WTC11 (cell line): ENCODE data around the gene SLC39A5. TPM values are rescaled to one million over a fixed set of nuclear protein-coding genes. Genes with fewer than 3 reads are reported as not detected.
"Not testable (repeated sequence)": the region's sequence is repeated elsewhere in the genome, so short reads cannot be mapped to it uniquely, and the experiment has no call there.

Experiments
- ATAC-seq: fragments of 200-7000 bp; cut with Tn5 transposase; 2 replicates; pipeline ENCODE4 v1.10.0; 2021; ENCODE audit warnings: mild to moderate bottlenecking, moderate library complexity
- CTCF ChIA-PET: fragments of 300-600 bp; sonication (Branson Sonifier 250); formaldehyde crosslinking; loops from one replicate; lab custom pipeline; 2021; ENCODE audit warnings: antibody characterized with exemption; lab: Charles Lee
- POLR2A ChIA-PET: fragments of 350-600 bp; sonication (Branson Sonifier 250); formaldehyde crosslinking; loops from one replicate; lab custom pipeline; 2021; ENCODE audit warnings: antibody characterized with exemption; lab: Charles Lee
- DNase-seq: peaks from one replicate; pipeline ENCODE4 v3.0.0; 2021; ENCODE audit warnings: low spot score
- H3K27ac Mint-ChIP-seq: 2 replicates; pipeline ENCODE4 v1.8.0; 2021; ENCODE audit warnings: mixed read lengths
- H3K27me3 Mint-ChIP-seq: 2 replicates; pipeline ENCODE4 v1.8.0; 2021; ENCODE audit warnings: low read depth, mild to moderate bottlenecking, moderate library complexity, mixed read lengths
- H3K36me3 Mint-ChIP-seq: 2 replicates; pipeline ENCODE4 v1.8.0; 2021; ENCODE audit warnings: mixed read lengths
- H3K4me1 Mint-ChIP-seq: 2 replicates; pipeline ENCODE4 v1.8.0; 2022; ENCODE audit warnings: mixed read lengths
- H3K4me3 Mint-ChIP-seq: 2 replicates; pipeline ENCODE4 v1.8.0; 2021; ENCODE audit warnings: mild to moderate bottlenecking, moderate library complexity, mixed read lengths
- H3K9me3 Mint-ChIP-seq: 2 replicates; pipeline ENCODE4 v1.8.0; 2021; ENCODE audit warnings: mixed read lengths
- CREB1 ChIP-seq: sonication (generic); formaldehyde crosslinking; IDR thresholded peaks from 2 replicates; pipeline ENCODE4 v1.8.0; 2023; ENCODE audit warnings: mild to moderate bottlenecking, missing genetic modification reagents
- ESRRA ChIP-seq: sonication (generic); formaldehyde crosslinking; IDR thresholded peaks from 2 replicates; pipeline ENCODE4 v1.8.1; 2022; ENCODE audit warnings: mild to moderate bottlenecking, missing genetic modification reagents, borderline replicate concordance
- GTF2I ChIP-seq: fragments of 250-450 bp; sonication (Bioruptor Pico); conservative IDR thresholded peaks from 2 replicates; pipeline ENCODE4 v1.4.0; 2021; ENCODE audit warnings: mild to moderate bottlenecking
- JAZF1 ChIP-seq: fragments of 250-450 bp; sonication (Bioruptor Pico); IDR thresholded peaks from 2 replicates; pipeline ENCODE4 v1.9.0; 2021; ENCODE audit warnings: moderate library complexity, mild to moderate bottlenecking, inconsistent platforms
- JUN ChIP-seq: sonication (generic); formaldehyde crosslinking; IDR thresholded peaks from 2 replicates; pipeline ENCODE4 v1.8.0; 2023; ENCODE audit warnings: mild to moderate bottlenecking, missing genetic modification reagents
- NR3C1 ChIP-seq: sonication (generic); formaldehyde crosslinking; conservative IDR thresholded peaks from 2 replicates; pipeline ENCODE4 v1.8.1; 2023; ENCODE audit warnings: low read depth, mild to moderate bottlenecking, missing genetic modification reagents
- TCF7 ChIP-seq: sonication (generic); formaldehyde crosslinking; IDR thresholded peaks from 2 replicates; pipeline ENCODE4 v1.8.0; 2022; ENCODE audit warnings: mild to moderate bottlenecking, low read depth, missing genetic modification reagents, moderate library complexity
- ZNF232 ChIP-seq: sonication (generic); formaldehyde crosslinking; IDR thresholded peaks from 2 replicates; pipeline ENCODE4 v1.8.0; 2022; ENCODE audit warnings: mild to moderate bottlenecking, missing genetic modification reagents
- ZNF423 ChIP-seq: fragments of 250-450 bp; sonication (Bioruptor Pico); IDR thresholded peaks from 2 replicates; pipeline ENCODE4 v2.1.2; 2022; ENCODE audit warnings: mild to moderate bottlenecking, moderate library complexity
- total RNA-seq: library from RNA; stranded (reverse); gene quantifications from 3 replicates; pipeline ENCODE4 v1.2.3, GENCODE V29; 2021
- TF ChIP-seq, protein P1 (sequence below): sonication (generic); formaldehyde crosslinking; IDR thresholded peaks from 2 replicates; pipeline ENCODE4 v1.8.1; 2022; ENCODE audit warnings: mild to moderate bottlenecking, moderate library complexity, missing genetic modification reagents
- TF ChIP-seq, protein P2 (sequence below): sonication (generic); formaldehyde crosslinking; IDR thresholded peaks from 2 replicates; pipeline ENCODE4 v1.8.1; 2023; ENCODE audit warnings: mild to moderate bottlenecking, missing genetic modification reagents, moderate library complexity
- TF ChIP-seq, protein P3 (sequence below): sonication (generic); formaldehyde crosslinking; IDR thresholded peaks from 2 replicates; pipeline ENCODE4 v1.8.0; 2022; ENCODE audit warnings: mild to moderate bottlenecking, missing genetic modification reagents
- TF ChIP-seq, protein P4 (sequence below): fragments of 250-450 bp; sonication (Bioruptor Pico); IDR thresholded peaks from 2 replicates; pipeline ENCODE4 v1.8.0; 2021; ENCODE audit warnings: mild to moderate bottlenecking

SLC39A5 gene
- total RNA-seq, 1 experiment from 2014 or later: 0.26 TPM

DNA sequence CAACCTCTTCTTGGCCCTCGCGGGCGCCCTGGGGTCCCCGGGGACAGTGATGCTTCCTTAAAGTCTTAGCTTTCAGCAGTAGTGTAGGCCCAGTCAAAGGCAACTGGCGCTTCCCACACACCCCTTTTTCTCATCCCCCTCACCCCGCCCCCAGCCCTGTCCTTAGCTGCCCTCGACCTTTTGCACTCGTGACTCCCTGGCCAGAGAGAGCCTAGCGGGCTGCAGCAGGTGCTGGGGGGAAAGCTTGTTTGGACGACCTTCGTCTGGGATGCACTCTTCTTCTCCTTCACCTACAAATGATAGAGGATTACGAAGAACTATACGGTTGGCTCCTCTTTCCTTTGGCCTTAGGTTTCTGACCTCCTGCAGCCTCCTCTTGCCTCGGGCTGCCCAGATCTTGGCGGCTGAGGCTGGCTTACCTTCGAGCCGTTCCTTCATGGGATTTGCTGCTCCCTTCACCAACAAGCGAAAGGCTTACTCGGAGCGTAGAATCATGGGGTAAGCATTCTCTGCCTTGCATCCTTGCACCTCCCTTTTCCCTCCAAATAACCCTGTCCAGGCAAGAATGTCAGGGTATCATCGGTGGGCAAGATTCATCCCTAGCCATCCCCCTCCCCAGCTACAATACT, 37.7 kb downstream of the SLC39A5 start:
- DNase-seq: peak; percentile 28
- CTCF ChIA-PET: interaction anchor here (0.8 to 3.9 kb wide), 21 partner anchors 8 to 367 kb away, joined by 3 to 66 read pairs (median 5); partner anchors contain the start of genes ANKRD52, CNPY2, ESYT1 and GLS2
- peak; percentile 9 for ATAC-seq
- H3K36me3 Mint-ChIP-seq: peaks cover 27% of the 10 kb centered on the region
- H3K9me3 Mint-ChIP-seq: no peaks in the 10 kb centered on the region
- H3K27me3 Mint-ChIP-seq: no peaks in the 10 kb centered on the region
- H3K4me1 Mint-ChIP-seq: peaks cover 14% of the 10 kb centered on the region
- H3K4me3 Mint-ChIP-seq: peak overlapping the region; percentile 84
- H3K27ac Mint-ChIP-seq: 0 out of 2 replicates have a peak overlapping the region, but pooled peaks have one; percentile 54
- TF ChIP-seq, protein P1, sequence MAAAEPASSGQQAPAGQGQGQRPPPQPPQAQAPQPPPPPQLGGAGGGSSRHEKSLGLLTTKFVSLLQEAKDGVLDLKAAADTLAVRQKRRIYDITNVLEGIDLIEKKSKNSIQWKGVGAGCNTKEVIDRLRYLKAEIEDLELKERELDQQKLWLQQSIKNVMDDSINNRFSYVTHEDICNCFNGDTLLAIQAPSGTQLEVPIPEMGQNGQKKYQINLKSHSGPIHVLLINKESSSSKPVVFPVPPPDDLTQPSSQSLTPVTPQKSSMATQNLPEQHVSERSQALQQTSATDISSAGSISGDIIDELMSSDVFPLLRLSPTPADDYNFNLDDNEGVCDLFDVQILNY (CRISPR knock-in tag): no peak
- TF ChIP-seq ZNF423 (CRISPR knock-in tag): no peak
- TF ChIP-seq, all 79 proteins: peak for 0
- POLR2A ChIA-PET: interaction anchor here (0.8 to 2.4 kb wide), 9 partner anchors 9 to 181 kb away, joined by 3 to 13 read pairs (median 3); partner anchors contain the start of genes ANKRD52, RNF41, SMARCC2 and STAT2

DNA sequence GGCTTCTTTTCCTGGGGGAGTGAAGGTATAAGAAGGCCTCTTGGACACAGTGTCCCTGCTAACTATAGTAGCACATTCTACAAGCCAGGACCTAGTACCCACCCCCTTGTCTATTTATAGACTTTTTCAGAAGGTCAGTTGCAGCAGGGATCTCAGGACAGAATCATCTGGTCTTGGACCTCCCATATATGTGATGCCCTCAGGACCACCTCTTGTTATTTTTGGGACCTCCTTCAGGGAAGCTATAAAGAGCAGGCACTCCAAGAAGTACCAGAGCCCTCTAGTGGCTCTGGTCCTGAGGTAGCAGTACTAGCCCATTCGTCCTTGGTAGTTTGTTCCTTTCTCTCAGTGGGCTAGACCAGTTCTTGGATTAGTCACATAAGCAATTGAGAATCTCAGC, 41.2 kb downstream of the SLC39A5 start:
- TF ChIP-seq TCF7 (CRISPR knock-in tag) (no peak), ZNF232 (no peak), GTF2I (CRISPR knock-in tag) (no peak), JAZF1 (no peak), CREB1 (CRISPR knock-in tag) (no peak), ESRRA (CRISPR knock-in tag) (no peak), JUN (CRISPR knock-in tag) (no peak), NR3C1 (CRISPR knock-in tag) (no peak)
- TF ChIP-seq, protein P1 (CRISPR knock-in tag): no peak
- TF ChIP-seq, protein P2, sequence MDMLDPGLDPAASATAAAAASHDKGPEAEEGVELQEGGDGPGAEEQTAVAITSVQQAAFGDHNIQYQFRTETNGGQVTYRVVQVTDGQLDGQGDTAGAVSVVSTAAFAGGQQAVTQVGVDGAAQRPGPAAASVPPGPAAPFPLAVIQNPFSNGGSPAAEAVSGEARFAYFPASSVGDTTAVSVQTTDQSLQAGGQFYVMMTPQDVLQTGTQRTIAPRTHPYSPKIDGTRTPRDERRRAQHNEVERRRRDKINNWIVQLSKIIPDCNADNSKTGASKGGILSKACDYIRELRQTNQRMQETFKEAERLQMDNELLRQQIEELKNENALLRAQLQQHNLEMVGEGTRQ (CRISPR knock-in tag): no peak
- TF ChIP-seq, protein P3, sequence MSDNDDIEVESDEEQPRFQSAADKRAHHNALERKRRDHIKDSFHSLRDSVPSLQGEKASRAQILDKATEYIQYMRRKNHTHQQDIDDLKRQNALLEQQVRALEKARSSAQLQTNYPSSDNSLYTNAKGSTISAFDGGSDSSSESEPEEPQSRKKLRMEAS (CRISPR knock-in tag): no peak
- TF ChIP-seq, all 79 proteins: peak for 0
- Mint-ChIP-seq H3K4me1 (peaks cover 11% of the 10 kb centered on the region), H3K9me3 (no peaks in the 10 kb centered on the region), H3K4me3 (no peak overlapping the region), H3K27me3 (no peaks in the 10 kb centered on the region), H3K36me3 (peaks cover 52% of the 10 kb centered on the region), H3K27ac (no peak overlapping the region; the same call in 1 of the 2 replicates)
- ATAC-seq: peak; percentile 24
- CTCF ChIA-PET: interaction anchor here (0.6 to 1.2 kb wide), 7 partner anchors 13 to 193 kb away, joined by 3 to 10 read pairs (median 4); partner anchors contain the start of genes ANKRD52, CNPY2, IL23A and SMARCC2
- no peak for DNase-seq
- POLR2A ChIA-PET: no interaction called here

DNA sequence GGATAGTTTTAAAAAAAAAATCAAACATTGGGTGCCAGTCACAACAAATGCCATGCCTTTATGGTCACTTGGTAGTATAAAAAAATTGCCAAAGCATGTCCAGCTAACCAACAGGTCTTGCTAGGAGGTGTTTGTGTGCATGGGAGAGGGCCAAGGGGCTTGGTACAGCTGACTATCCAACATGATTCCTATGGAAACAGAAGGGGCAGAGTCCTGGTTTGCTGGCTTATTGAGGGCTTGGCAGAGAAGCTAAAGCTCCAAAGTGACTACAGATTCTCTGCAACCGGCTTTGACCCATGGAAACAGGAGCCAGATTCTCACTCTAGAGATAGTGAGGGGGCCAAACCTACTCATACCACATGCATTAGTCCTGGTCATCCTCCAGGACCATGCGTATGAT, 42.6 kb downstream of the SLC39A5 start:
- CTCF ChIA-PET, H3K4me1 Mint-ChIP-seq: not testable (repeated sequence)

DNA sequence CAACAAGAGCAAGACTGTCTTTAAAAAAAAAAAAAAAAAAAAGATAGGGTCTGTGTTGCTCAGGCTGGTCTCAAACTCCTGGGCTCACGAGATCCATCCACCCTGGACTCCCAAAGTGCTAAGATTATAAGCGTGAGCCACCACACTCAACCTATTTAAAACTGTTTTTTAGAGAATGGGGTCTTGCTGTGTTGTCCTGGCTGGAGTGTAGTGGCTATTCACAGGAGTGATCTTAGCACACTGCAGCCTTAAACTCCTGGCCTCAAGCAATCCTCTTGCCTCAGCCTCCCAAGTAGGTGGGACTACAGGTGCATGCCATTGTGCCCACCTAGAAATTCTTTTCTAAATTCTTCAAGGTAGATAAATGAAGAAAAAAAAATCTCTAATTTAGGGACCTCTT, 44.4 kb downstream of the SLC39A5 start:
- DNase-seq (no peak), ATAC-seq (no peak)
- ChIA-PET CTCF (interaction anchor here (0.6 kb wide), 1 partner anchor 149 kb away, joined by 5 read pairs; no protein-coding TSS in a partner anchor), POLR2A (no interaction called here)
- Mint-ChIP-seq H3K4me3 (no peak overlapping the region), H3K36me3 (peaks cover 65% of the 10 kb centered on the region), H3K4me1 (no peaks in the 10 kb centered on the region), H3K27ac (no peak overlapping the region), H3K27me3 (no peaks in the 10 kb centered on the region), H3K9me3 (no peaks in the 10 kb centered on the region)
- no peak for TF ChIP-seq ZNF423 (CRISPR knock-in tag)
- TF ChIP-seq, protein P4, sequence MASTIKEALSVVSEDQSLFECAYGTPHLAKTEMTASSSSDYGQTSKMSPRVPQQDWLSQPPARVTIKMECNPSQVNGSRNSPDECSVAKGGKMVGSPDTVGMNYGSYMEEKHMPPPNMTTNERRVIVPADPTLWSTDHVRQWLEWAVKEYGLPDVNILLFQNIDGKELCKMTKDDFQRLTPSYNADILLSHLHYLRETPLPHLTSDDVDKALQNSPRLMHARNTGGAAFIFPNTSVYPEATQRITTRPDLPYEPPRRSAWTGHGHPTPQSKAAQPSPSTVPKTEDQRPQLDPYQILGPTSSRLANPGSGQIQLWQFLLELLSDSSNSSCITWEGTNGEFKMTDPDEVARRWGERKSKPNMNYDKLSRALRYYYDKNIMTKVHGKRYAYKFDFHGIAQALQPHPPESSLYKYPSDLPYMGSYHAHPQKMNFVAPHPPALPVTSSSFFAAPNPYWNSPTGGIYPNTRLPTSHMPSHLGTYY (CRISPR knock-in tag): no peak

More for the DNA sequence above, 42.6 kb downstream of the SLC39A5 start:
- H3K36me3 Mint-ChIP-seq: peaks cover 57% of the 10 kb centered on the region
- H3K9me3 Mint-ChIP-seq, POLR2A ChIA-PET, H3K27me3 Mint-ChIP-seq, ATAC-seq, H3K4me3 Mint-ChIP-seq, H3K27ac Mint-ChIP-seq, DNase-seq: not testable (repeated sequence)
